GM10248 (cell line): Measurements from ENCODE around the gene EIF4E3.

ENCODE experiments used
- CTCF ChIA-PET: fragments of 300-600 bp; sonication (Branson Sonifier 250); formaldehyde crosslinking; extraction: SDS; loops from one replicate; lab custom pipeline; 2021; ENCODE audit warnings: antibody characterized with exemption; lab: Yijun Ruan, JAX
- POLR2A ChIA-PET: fragments of 350-650 bp; sonication (Branson Sonifier 250); formaldehyde crosslinking; extraction: SDS; loops from one replicate; lab custom pipeline; 2020; ENCODE audit warnings: antibody characterized with exemption; lab: Yijun Ruan, JAX
- DNase-seq: peaks from one replicate; pipeline ENCODE4 v3.0.0; 2012; ENCODE audit errors: extremely low spot score
- TF ChIP-seq, protein P1 (sequence below): IDR thresholded peaks from 2 replicates; pipeline ENCODE4 v1.5.1; 2012; ENCODE audit warnings: mild to moderate bottlenecking, low read depth; ENCODE audit errors: extremely low read depth, missing control alignments, control extremely low read depth

The EIF4E3 gene

DNA sequence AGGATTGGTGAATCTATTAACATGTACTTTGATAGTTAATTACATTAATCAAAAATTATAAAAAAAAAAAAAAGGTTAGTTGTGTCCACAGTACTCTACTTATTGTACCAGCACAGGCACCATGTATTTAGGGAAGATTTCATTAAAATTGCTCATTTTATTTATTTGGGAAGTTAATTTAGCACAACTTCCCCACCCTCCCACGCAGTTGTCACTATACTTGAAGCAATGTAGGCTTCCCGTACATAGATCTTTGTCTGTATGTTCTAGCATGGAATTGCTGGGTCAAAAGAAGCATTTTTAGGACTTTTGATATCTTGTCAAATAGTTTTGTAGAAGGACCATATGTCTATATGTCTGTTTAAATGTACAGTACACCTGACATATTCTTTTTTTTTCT is 32.9 kb upstream of the EIF4E3 start:
- DNase-seq, result no peak
- TF ChIP-seq, protein P1, sequence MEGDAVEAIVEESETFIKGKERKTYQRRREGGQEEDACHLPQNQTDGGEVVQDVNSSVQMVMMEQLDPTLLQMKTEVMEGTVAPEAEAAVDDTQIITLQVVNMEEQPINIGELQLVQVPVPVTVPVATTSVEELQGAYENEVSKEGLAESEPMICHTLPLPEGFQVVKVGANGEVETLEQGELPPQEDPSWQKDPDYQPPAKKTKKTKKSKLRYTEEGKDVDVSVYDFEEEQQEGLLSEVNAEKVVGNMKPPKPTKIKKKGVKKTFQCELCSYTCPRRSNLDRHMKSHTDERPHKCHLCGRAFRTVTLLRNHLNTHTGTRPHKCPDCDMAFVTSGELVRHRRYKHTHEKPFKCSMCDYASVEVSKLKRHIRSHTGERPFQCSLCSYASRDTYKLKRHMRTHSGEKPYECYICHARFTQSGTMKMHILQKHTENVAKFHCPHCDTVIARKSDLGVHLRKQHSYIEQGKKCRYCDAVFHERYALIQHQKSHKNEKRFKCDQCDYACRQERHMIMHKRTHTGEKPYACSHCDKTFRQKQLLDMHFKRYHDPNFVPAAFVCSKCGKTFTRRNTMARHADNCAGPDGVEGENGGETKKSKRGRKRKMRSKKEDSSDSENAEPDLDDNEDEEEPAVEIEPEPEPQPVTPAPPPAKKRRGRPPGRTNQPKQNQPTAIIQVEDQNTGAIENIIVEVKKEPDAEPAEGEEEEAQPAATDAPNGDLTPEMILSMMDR, result no peak
- CTCF ChIA-PET, result no interaction called here
- POLR2A ChIA-PET, result no interaction called here

- ChIA-PET POLR2A (no interaction called here), CTCF (no interaction called here)
- TF ChIP-seq, protein P1, result no peak
- DNase-seq, result no peak
These were observed 29.5 kb upstream of the EIF4E3 start for GRCh38 chr3:71754610-71755253.

DNA sequence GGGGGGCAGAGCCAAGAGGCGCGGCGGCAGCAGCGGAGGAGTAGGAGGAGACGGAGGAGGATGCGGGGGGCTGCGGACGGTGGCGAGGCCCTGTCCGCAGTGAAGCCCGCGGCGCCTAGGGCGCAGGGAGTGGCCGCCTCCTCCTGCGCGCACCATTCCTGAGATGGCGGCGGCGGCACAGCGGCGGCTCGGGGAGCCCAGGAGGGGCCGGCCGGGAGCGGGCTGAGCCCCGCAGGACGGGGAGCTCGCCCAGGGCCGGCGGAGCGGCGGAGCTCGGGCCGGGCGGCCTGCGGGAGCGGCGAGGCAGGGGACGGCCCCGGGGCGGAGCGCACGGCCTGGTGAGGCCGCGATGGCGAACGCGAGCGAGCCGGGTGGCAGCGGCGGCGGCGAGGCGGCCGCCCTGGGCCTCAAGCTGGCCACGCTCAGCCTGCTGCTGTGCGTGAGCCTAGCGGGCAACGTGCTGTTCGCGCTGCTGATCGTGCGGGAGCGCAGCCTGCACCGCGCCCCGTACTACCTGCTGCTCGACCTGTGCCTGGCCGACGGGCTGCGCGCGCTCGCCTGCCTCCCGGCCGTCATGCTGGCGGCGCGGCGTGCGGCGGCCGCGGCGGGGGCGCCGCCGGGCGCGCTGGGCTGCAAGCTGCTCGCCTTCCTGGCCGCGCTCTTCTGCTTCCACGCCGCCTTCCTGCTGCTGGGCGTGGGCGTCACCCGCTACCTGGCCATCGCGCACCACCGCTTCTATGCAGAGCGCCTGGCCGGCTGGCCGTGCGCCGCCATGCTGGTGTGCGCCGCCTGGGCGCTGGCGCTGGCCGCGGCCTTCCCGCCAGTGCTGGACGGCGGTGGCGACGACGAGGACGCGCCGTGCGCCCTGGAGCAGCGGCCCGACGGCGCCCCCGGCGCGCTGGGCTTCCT is 28.8 kb upstream of the EIF4E3 start, which contains the start of gene GPR27:
TSS of gene GPR27 (plus strand) at position 155 of the 909 bp plus-strand sequence. CDS start at position 350, 195 bp downstream.
- DNase-seq, result no peak
- ChIA-PET POLR2A (no interaction called here), CTCF (no interaction called here)
- TF ChIP-seq, protein P1, result no peak

DNA sequence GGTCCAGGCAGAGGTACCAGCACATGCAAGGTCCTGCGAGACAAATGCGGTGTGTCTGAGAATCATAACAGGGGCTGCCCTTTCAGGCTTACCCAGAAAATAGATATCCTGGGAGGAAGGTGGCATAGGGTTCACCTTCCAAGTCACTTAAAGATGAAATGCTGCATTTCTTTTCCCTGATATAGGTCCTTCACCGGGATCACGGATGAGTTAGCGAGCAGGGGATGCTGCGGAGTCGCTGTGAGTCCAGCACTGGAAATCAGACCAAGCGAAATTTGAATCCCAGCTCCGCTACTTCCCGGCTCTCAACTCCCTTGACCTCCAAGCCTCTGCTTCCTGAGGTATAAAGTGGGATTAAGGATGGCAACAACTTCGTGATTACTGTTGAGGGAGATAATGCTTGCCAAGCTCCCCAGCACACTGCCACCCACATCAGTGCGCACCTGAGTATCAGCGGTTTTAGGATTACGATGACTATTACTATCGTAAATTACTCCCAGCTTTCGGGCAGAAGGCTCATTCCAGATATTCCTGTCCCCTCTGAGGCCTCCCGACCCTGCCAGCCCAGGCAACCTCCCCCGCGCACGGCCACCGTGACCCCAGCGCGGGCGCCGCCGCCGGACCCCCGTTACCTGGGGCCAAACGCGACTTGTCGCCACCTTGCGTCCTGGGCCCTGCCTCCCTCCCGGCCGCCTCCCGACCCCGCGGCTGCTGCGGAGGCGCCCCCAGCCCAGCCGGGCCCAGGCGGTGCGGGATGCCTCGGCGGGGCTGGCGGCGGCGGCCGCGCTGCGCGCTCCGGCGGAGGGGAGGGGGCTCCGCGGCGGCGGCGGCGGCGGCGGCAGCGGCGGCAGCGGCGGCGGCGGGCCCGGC is 27.9 kb upstream of the EIF4E3 start:
- TF ChIP-seq, protein P1, result no peak
- POLR2A ChIA-PET, result no interaction called here
- DNase-seq, result no peak
- CTCF ChIA-PET, result interaction anchor here (1.4 kb wide), 1 partner anchor 23 kb away, joined by 3 read pairs; no protein-coding TSS in a partner anchor

GRCh38 chr3:71751602-71752001 is 26.4 kb upstream of the EIF4E3 start:
- DNase-seq, result no peak
- TF ChIP-seq, protein P1, result no peak
- CTCF ChIA-PET, result interaction anchor here (1.4 kb wide), 1 partner anchor 21 kb away, joined by 3 read pairs; no protein-coding TSS in a partner anchor
- POLR2A ChIA-PET, result no interaction called here

DNA sequence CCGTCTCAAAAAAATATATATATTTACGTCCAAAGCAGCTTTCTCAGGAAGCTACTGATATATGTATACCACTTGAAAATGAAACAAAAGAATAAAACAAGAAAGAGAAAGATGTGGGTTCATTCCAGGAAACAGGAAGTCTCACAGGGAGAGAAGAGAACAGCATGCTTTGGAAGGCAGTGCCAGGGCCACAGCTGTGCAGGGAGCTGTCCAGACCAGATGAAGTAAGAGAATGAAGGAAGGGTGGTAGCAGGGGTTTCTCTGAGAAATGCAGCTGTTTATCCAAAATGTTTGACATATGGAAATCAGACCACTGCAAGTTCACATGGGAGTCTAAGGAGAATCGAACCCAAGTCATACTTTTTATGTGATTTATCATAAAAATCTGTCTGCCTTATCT is 19.5 kb upstream of the EIF4E3 start:
- CTCF ChIA-PET, result interaction anchor here (1.1 kb wide), 1 partner anchor 15 kb away, joined by 3 read pairs; no protein-coding TSS in a partner anchor
- POLR2A ChIA-PET, result no interaction called here
- DNase-seq, result no peak
- TF ChIP-seq, protein P1, result no peak
